Smooth muscle cell (in vitro differentiated cells): ENCODE data around the gene APOC1. TPM values are rescaled to one million over a fixed set of nuclear protein-coding genes. Genes with fewer than 3 reads are reported as not detected.

Experiments used
- DNase-seq: peaks from one replicate; lab custom pipeline; 2025; ENCODE audit not compliant: unreplicated experiment; lab: John Stamatoyannopoulos, UW
- H2AFZ ChIP-seq: fragments of 200-600 bp; sonication (generic); 2 replicates; pipeline ENCODE4 v1.6.0; 2016; ENCODE audit warnings: antibody characterized with exemption, low read depth, mild to moderate bottlenecking
- H3F3A ChIP-seq: fragments of 200-600 bp; sonication (generic); 2 replicates; pipeline ENCODE4 v1.6.0; 2017; ENCODE audit warnings: antibody characterized with exemption, low read depth
- H3K27ac ChIP-seq: fragments of 200-600 bp; sonication (generic); 2 replicates; pipeline ENCODE4 v1.5.1; 2016; ENCODE audit warnings: low read depth, mild to moderate bottlenecking
- H3K27me3 ChIP-seq: fragments of 200-600 bp; sonication (generic); 2 replicates; pipeline ENCODE4 v1.6.1; 2016; ENCODE audit warnings: low read depth, mild to moderate bottlenecking
- H3K36me3 ChIP-seq: fragments of 200-600 bp; sonication (generic); 2 replicates; pipeline ENCODE4 v1.5.1; 2016; ENCODE audit warnings: low read depth
- H3K4me1 ChIP-seq: fragments of 200-600 bp; sonication (generic); 2 replicates; pipeline ENCODE4 v1.5.1; 2016; ENCODE audit warnings: low read depth
- H3K4me2 ChIP-seq: fragments of 200-600 bp; sonication (generic); 2 replicates; pipeline ENCODE4 v1.6.0; 2016; ENCODE audit warnings: mild to moderate bottlenecking
- H3K4me3 ChIP-seq: fragments of 200-600 bp; sonication (generic); 2 replicates; pipeline ENCODE4 v1.5.1; 2016; ENCODE audit warnings: mild to moderate bottlenecking
- H3K79me2 ChIP-seq: fragments of 200-600 bp; sonication (generic); 2 replicates; pipeline ENCODE4 v1.6.0; 2016; ENCODE audit warnings: low read depth, mild to moderate bottlenecking
- H3K9ac ChIP-seq: fragments of 200-600 bp; sonication (generic); 2 replicates; pipeline ENCODE4 v1.6.0; 2016; ENCODE audit warnings: low read depth
- H3K9me3 ChIP-seq: fragments of 200-600 bp; sonication (generic); replicated peaks from 2 replicates; pipeline ENCODE4 v1.5.1; 2016; ENCODE audit warnings: low read depth
- H4K20me1 ChIP-seq: fragments of 200-600 bp; sonication (generic); 2 replicates; pipeline ENCODE4 v1.6.0; 2016; ENCODE audit warnings: low read depth
- CTCF ChIP-seq: fragments of 200-600 bp; sonication (generic); IDR thresholded peaks from 2 replicates; pipeline ENCODE4 v1.5.1; 2017; ENCODE audit warnings: borderline replicate concordance, mild to moderate bottlenecking, antibody characterized with exemption; ENCODE audit not compliant: insufficient read depth, poor library complexity, severe bottlenecking
- WGBS: methylation state at CpG from one replicate; pipeline ENCODE4 v1.1.7; 2016; ENCODE audit warnings: low lambda C conversion rate; 5-methylcytosine and 5-hydroxymethylcytosine counted together
- polyA plus RNA-seq: library from polyadenylated mRNA; unstranded; fragments of >200 nt; fragmentation: Nextera tagmentation; extraction: Ambion mirVana; gene quantifications from 2 replicates; pipeline ENCODE4 v1.2.1, GENCODE V29; 2016
- total RNA-seq: library from RNA; depleted of rRNA; stranded (reverse); fragments of >200 nt; gene quantifications from 2 replicates; pipeline ENCODE4 v1.2.3, GENCODE V29; 2014

APOC1 gene
- total and polyA plus RNA-seq, 2 experiments from 2014 or later = 8.0 to 31.5 TPM

DNA sequence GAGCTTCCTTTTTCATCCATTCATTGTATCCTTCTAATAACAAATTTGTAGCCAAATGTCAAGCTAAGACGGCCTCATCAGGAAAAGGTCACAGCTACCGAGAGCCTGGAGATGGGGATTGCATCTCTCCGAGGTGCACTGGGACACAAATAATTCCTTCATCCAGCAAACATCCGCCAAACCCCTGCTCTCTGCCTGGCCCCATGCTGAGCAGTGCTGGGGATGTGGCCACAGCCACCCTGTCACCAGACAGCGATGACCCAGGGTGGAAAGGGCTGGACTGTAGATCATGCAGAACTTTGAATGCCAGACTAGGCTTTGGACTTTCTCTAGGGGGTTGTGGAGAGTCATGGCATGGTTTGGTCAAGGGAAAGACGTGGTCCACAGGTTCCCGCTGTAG, 21.5 kb upstream of the APOC1 start:
- Histone ChIP-seq H2AFZ (no peak overlapping the region), H3K27me3 (no peaks in the 10 kb centered on the region), H3F3A (peaks cover 3% of the 10 kb centered on the region), H4K20me1 (no peaks in the 10 kb centered on the region), H3K9ac (no peak overlapping the region), H3K4me2 (peak overlapping the region; percentile 93), H3K36me3 (peaks cover 4% of the 10 kb centered on the region), H3K27ac (no peak overlapping the region), H3K9me3 (no peaks in the 10 kb centered on the region), H3K4me1 (peaks cover 7% of the 10 kb centered on the region), H3K4me3 (no peak overlapping the region), H3K79me2 (peaks cover 20% of the 10 kb centered on the region)
- DNase-seq = no peak
- 96% methylated on average over 7 of the region's 7 CpGs for WGBS
- TF ChIP-seq CTCF = no peak

GRCh38 chr19:44893332-44894051, 20.9 kb upstream of the APOC1 start:
- Histone ChIP-seq H3F3A (peaks cover 3% of the 10 kb centered on the region), H3K4me3 (no peak overlapping the region), H3K79me2 (peaks cover 20% of the 10 kb centered on the region), H2AFZ (no peak overlapping the region), H3K9me3 (no peaks in the 10 kb centered on the region), H3K4me1 (peaks cover 7% of the 10 kb centered on the region), H3K9ac (no peak overlapping the region), H3K27ac (no peak overlapping the region), H4K20me1 (no peaks in the 10 kb centered on the region), H3K36me3 (peaks cover 4% of the 10 kb centered on the region), H3K27me3 (no peaks in the 10 kb centered on the region), H3K4me2 (no peak overlapping the region)
- TF ChIP-seq CTCF = no peak
- no peak for DNase-seq
- WGBS = 94% methylated on average over 18 of the region's 18 CpGs

GRCh38 chr19:44894052-44894400, 20.4 kb upstream of the APOC1 start:
- H3K9ac ChIP-seq = no peak overlapping the region

More at GRCh38 chr19:44894052-44894400, 20.4 kb upstream of the APOC1 start:
- no peaks in the 10 kb centered on the region for H3K9me3 ChIP-seq
- TF ChIP-seq CTCF = no peak
- peaks cover 20% of the 10 kb centered on the region for H3K79me2 ChIP-seq
- H3F3A ChIP-seq = peaks cover 3% of the 10 kb centered on the region
- H3K36me3 ChIP-seq = peaks cover 4% of the 10 kb centered on the region
- H3K4me3 ChIP-seq = no peak overlapping the region
- H3K4me2 ChIP-seq = no peak overlapping the region
- H3K27ac ChIP-seq = no peak overlapping the region
- no peaks in the 10 kb centered on the region for H4K20me1 ChIP-seq
- WGBS = 97% methylated on average over 6 of the region's 6 CpGs
- H3K4me1 ChIP-seq = peaks cover 7% of the 10 kb centered on the region
- no peak overlapping the region for H2AFZ ChIP-seq
- no peak for DNase-seq
- H3K27me3 ChIP-seq = no peaks in the 10 kb centered on the region
